ENCODE data around the gene DDIT3. TPM values are rescaled to one million over a fixed set of nuclear protein-coding genes. Genes with fewer than 3 reads are reported as not detected.

DDIT3 gene
- total and polyA plus RNA-seq, 4 donors = 31.0 to 74.7 (median 51.4) TPM

DNA sequence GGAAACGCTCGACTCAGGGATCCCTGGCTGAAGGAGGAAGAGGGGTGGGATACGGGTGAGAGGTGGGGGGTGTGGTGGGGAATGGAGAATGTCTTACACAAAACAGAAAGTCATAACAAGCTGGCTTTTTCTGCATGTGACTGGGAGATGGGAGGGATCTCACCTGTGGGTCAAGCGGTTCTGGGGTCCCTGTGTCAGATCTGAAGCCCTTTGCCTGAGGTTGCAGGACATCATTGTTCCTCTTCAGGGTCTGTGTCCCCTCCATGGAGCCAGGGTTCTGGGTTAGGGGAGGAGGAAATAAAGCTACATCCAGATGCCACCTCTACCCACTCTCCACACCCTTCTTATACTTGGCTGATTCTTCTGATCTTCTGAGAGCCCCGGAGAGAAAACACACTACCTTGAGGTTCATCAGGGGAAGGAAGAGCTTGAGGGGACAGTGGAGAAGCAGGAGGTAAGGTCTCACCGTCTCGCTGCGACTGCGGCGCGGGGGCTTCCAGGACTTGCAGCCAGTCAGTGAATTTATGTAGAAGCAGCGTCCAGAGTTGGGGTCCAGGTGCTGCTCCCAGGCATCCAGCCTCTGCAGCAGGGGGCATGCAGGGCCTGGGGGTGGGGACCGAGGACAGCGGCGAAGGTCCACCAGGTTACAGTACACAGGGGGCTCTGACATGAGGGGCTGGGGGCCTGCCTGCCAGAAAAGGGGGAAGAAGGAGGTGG, 43.2 kb downstream of the DDIT3 start:
- peaks cover 0 to 17% (median 0%) of the 10 kb centered on the region in 5 donors for H3K4me1 ChIP-seq (ENCODE audit: control insufficient read depth in 5 of 5, insufficient read depth in 5 of 5, low read length in 5 of 5)
- no peak for ATAC-seq (ENCODE audit: insufficient read depth, low FRiP score)
- H3K9me3 ChIP-seq (ENCODE audit: control insufficient read depth in 4 of 4, insufficient read depth in 3 of 4, low read length in 3 of 4) = no peaks in the 10 kb centered on the region
- peak overlapping the region in 1 of 2 donors; percentile 78 for H3K27ac ChIP-seq (ENCODE audit: low read depth in 1 of 2, low read length in 1 of 2)
- no peaks in the 10 kb centered on the region for H3K36me3 ChIP-seq (ENCODE audit: control insufficient read depth in 4 of 4, insufficient read depth in 4 of 4, low read length in 4 of 4)
- H3K4me3 ChIP-seq = peak overlapping the region; percentile 23
- no peak overlapping the region for H3K9ac ChIP-seq (ENCODE audit: insufficient read depth in 1 of 2, low read length in 2 of 2)
- TF ChIP-seq, protein P1, sequence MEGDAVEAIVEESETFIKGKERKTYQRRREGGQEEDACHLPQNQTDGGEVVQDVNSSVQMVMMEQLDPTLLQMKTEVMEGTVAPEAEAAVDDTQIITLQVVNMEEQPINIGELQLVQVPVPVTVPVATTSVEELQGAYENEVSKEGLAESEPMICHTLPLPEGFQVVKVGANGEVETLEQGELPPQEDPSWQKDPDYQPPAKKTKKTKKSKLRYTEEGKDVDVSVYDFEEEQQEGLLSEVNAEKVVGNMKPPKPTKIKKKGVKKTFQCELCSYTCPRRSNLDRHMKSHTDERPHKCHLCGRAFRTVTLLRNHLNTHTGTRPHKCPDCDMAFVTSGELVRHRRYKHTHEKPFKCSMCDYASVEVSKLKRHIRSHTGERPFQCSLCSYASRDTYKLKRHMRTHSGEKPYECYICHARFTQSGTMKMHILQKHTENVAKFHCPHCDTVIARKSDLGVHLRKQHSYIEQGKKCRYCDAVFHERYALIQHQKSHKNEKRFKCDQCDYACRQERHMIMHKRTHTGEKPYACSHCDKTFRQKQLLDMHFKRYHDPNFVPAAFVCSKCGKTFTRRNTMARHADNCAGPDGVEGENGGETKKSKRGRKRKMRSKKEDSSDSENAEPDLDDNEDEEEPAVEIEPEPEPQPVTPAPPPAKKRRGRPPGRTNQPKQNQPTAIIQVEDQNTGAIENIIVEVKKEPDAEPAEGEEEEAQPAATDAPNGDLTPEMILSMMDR (IDR thresholded peaks at IDR 0.05; ENCODE audit: control extremely low read depth, extremely low read depth) = no peak
- H3K27me3 ChIP-seq (ENCODE audit: control insufficient read depth in 3 of 3, insufficient read depth in 3 of 3, low read length in 2 of 3) = peaks cover 0 to 53% (median 43%) of the 10 kb centered on the region in 3 donors
- WGBS, 2 donors = 42 to 58% methylated on average over 15 of the region's 15 CpGs
- DNase-seq = no peak

DNA sequence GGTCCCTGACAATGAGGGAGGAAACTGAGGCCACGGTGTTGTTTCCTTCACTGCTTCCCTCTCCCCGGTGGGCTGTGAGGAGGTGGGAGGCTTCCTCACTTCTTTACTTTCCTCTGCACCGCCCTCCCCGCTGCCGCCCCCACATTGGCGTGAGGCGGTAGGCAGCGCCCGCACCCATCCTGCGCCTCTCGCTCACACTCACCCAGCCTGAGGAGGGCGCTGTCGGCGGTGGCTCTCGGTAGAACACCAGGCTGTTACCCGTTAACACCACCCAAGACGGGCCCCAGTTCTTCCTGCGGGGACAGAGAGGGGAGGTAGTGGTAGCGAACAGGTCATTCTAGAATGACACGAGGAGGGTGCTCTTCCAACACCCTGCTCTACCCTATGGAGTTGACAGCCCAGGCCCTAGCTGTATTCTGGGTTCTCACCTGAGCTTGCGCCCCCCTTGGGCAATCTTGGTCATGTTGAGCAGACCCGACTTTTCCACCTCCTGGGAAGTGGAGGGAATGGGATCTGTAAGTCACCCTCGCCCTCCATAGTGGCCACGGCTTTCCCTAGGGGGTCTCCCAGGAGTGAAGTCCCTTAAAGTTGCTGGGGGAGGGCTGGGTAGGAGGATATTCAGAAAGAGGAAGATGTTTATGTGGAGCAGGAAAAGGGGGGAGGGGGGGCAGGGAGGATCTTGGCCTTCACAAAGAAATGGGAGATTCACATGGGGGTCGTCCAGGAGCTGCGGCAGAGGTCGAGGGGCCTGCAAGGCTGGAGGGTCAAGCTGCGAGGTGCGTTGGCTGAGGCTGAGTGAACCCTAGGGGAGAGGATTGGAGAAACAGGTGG, 43.9 kb downstream of the DDIT3 start:
- WGBS, 2 donors = 8 to 14% methylated on average over 28 to 29 of the region's 29 CpGs
- peak overlapping the region in 1 of 2 donors; percentile 6 for H3K27ac ChIP-seq (ENCODE audit: low read depth in 1 of 2, low read length in 1 of 2)
- ATAC-seq (ENCODE audit: insufficient read depth, low FRiP score) (no peak), DNase-seq (no peak)
- no peak overlapping the region for H3K9ac ChIP-seq (ENCODE audit: insufficient read depth in 1 of 2, low read length in 2 of 2)
- H3K9me3 ChIP-seq (ENCODE audit: control insufficient read depth in 4 of 4, insufficient read depth in 3 of 4, low read length in 3 of 4) = no peaks in the 10 kb centered on the region
- peaks cover 0 to 53% (median 43%) of the 10 kb centered on the region in 3 donors for H3K27me3 ChIP-seq (ENCODE audit: control insufficient read depth in 3 of 3, insufficient read depth in 3 of 3, low read length in 2 of 3)
- H3K36me3 ChIP-seq (ENCODE audit: control insufficient read depth in 4 of 4, insufficient read depth in 4 of 4, low read length in 4 of 4) = no peaks in the 10 kb centered on the region
- peaks cover 0 to 17% (median 0%) of the 10 kb centered on the region in 5 donors for H3K4me1 ChIP-seq (ENCODE audit: control insufficient read depth in 5 of 5, insufficient read depth in 5 of 5, low read length in 5 of 5)
- TF ChIP-seq, protein P1 (IDR thresholded peaks at IDR 0.05; ENCODE audit: control extremely low read depth, extremely low read depth) = no peak
- H3K4me3 ChIP-seq = peak overlapping the region; percentile 0

GRCh38 chr12:57475271-57476161, 44.8 kb downstream of the DDIT3 start:
- DNase-seq (peak in 2 of 3 donors; percentile 39 to 54), ATAC-seq (ENCODE audit: insufficient read depth, low FRiP score) (peak; percentile 22)
- TF ChIP-seq, protein P1 (IDR thresholded peaks at IDR 0.05; ENCODE audit: control extremely low read depth, extremely low read depth) = no peak
- Histone ChIP-seq H3K4me1 (ENCODE audit: control insufficient read depth in 5 of 5, insufficient read depth in 5 of 5, low read length in 5 of 5) (peaks cover 0 to 17% (median 0%) of the 10 kb centered on the region in 5 donors), H3K9ac (ENCODE audit: insufficient read depth in 1 of 2, low read length in 2 of 2) (no peak overlapping the region), H3K9me3 (ENCODE audit: control insufficient read depth in 4 of 4, insufficient read depth in 3 of 4, low read length in 3 of 4) (no peaks in the 10 kb centered on the region), H3K4me3 (no peak overlapping the region), H3K36me3 (ENCODE audit: control insufficient read depth in 4 of 4, insufficient read depth in 4 of 4, low read length in 4 of 4) (peaks cover 0 to 2% (median 0%) of the 10 kb centered on the region in 4 donors), H3K27me3 (ENCODE audit: control insufficient read depth in 3 of 3, insufficient read depth in 3 of 3, low read length in 2 of 3) (peaks cover 0 to 53% (median 39%) of the 10 kb centered on the region in 3 donors), H3K27ac (ENCODE audit: low read depth in 1 of 2, low read length in 1 of 2) (no peak overlapping the region)
- 20 to 42% methylated on average over 80 to 84 of the region's 84 CpGs for WGBS, 2 donors

All from lung (tissue), 12 donors.